Activated gamma-delta T cell treated with anti-CD3 and anti-CD28 coated beads, Interleukin-2, amount 50 U/mL, for 16 hours (primary cell): ENCODE results near the gene LNPEP.

Experiments
- DNase-seq: peaks from one replicate; pipeline ENCODE4 v3.0.0-alpha.2; 2020; ENCODE audit warnings: low read depth

Gene LNPEP

DNA sequence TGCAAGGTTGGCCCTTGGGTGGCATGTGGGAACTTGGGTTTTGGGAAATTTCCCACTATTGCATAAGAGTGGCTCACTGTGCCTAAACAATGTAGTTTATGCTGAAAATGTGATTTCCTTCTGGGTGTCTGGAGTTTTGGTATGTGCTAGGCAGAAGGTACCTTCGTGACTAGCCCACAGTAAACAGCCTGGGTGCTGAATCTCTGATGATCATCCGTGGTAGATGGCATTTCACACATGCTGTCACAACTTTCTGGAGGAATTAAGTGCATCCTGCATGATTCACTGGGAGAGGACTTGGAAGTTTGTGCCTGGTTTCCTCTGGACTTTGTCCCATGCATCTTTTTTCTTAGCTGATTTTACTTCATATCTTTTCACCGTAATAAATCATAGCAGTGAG is 64.5 kb downstream of the LNPEP start:
- no peak for DNase-seq

DNA sequence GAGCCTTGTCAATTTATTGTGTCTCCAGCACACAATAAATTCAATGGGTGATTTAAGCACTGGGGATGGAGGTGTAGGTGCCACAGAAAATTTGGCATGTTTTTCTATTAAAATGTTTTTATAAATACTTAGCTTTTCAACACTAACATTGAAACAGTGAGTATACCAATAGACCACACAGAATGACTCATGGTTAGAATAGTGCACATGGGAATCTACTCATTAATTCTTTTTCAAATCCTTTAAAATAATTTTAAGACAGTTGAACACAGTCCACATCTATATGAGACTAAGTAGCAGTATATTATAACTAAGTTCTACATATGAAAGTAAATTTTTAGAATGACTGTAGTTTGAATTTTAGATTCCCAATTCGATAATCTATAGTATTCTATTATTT is 67.1 kb downstream of the LNPEP start:
- DNase-seq = no peak

DNA sequence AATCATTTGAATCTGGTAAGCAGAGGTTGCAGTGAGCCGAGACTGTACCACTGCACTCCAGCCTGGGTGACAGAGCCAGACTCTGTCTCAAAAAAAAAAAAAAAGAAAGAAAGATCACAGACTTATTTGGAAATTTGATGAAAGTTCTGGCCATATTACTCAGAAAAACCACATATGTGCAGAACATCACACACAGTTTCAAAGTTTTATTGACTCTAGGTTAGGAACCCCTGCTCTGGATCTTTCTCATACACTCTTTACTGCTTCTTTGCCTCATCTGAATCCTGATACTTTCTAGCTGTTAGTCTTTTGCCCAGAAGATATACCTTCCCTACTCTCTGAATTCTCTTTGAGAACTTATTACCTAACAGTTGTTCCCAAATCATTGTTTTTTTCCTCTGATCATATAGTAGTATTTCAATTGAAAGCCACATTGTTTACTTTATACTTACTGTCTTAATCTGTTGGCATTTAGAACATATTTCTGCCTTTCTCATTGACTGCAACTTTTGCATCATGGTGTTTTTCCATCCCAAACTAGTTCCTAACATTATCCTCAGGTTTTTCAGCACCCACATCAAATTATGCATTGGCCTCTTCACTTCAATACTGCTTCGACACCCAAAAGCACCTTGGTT is 68.7 kb downstream of the LNPEP start:
- DNase-seq = no peak

DNA sequence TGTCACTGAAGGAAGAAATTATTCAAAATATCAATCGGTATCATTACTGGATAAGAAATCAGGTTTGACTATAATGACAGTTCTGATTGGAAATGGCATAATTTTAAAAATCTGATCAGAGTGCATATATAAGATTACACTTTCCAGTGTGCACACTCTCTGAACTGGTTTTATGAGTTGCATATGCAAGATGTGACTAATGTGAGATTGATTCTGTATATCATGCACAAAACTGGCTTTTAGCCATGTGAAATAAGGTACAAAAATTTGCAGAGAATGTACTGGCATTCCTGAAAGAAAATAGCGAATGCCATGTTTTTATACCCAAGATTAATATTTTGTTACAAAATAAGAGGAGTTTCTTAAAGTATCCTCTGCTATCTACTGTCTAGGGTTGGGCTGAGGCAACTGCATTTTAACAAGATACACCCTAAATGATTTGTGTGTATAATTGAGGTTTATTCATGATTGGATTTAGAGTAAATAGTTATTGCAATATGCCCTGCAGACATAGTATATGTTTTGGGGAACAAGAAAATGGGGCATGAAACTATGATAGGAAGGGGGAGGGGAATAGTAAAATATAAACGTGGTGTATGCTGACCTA is 70.7 kb downstream of the LNPEP start:
- DNase-seq = no peak

DNA sequence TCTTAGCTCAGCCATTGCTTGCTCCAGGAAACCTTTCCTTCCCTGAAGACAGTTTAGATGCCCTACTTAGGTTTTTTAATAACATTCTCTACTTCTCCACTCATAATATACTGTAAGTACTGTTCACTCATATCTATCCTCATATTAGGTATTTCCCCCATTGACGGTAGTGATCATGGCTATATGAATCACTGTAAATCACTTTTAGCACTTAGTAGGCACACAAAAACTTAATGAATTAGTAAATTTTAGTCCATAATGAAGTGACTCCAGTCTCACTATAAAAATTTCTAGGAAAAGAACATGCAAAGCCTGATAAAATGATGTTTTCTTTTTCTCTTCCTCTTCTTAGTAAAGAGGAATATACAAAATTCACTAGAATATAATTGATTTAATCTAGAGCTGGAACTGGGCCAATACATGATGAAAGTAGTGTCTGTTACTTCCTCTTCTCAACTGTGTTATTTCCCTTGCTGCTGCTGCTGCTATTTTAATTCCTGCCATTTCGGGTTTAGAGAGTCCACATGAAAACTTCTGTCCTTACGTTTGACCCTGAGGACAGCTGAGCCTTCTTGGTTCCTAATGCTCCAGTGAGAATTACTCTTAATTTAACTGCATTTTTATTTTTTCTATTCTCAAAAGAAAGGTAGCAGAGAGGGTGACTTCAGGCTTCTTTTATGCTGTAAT is 73.5 kb downstream of the LNPEP start:
- DNase-seq = no peak

DNA sequence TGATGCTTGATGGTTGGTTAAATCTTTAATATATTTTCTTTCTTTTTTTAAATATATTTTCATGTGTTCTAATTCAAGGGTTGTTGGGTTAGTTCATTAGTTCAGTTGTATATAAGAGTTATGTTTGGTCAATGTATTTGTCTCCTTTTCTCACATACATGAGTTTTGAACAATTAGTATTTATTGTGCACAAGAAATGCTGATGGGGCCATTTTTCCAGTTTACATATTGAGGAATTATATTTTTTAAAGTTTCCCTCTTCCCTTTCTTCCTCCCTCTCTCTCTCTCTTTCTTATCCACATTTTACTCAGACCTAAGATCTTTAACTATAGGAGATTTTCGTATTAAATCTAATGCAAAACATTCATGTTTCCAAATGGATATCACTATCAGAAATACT is 74.0 kb downstream of the LNPEP start:
- DNase-seq = no peak

DNA sequence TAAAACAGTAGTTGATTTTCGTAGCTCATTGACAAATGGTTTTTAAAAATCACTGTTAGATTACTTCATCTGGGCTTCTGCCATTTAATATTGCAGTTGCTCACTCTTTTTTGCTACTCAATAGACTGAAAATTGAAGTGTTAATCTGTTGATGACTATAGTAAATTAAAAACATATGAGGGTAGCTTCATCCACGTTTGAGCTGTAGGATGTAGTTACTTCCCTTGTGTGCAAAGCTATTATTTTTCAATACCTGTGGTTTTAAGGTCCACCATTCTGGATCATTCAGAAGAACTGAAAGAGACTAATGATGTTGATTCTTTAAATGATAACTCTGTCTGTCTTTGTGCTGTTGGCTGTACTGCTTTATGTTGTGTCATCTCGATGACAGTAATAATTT is 74.7 kb downstream of the LNPEP start:
- no peak for DNase-seq

DNA sequence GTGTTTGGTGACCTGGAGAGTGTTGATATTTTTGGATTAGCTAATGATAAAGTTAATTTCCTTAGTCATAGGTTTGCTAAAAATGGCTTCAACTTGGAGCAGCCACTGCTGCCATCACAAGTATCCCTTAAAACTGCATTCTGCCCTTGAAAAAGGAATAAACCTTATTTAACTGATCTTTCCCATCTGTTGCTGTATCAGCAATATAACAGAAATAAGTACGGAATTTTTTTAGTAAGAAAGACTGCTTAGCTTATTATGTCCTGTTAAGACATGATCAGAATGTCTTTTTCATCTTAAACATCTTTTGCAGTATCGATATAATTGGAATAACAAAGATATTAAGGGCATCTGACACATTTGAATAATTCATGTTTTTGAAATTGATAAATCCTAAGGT is 75.7 kb downstream of the LNPEP start:
- DNase-seq = no peak

DNA sequence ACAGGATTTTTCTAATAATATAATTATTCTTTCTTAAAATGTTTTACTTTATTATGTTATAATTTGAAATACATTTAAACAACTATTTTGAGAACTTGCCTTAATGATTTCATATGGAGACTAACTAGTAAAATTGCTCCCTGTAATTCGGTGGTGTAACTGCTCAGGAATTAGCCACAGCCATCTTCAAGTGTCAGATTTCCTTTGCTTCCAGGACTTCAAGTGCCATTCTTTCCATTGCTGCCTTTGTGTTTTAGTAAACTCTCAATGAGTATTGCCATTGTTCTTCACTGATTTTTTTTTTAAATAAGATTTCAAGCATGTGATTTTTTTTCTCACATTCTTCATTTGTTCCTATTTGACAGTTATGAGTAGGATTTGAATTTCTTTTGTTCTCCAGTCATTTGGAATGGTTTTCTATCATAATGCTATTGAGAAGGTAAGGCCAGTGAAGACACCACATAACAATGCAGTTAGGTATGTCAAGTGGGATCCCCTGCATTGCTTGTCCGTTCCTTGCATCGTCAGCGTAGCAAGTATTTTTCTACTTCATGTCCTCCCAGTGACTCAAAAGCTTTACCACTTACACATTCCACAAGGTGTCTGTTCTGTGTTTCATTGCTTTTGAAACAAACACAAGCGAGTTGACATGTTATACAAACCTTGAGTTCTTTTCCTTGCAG is 83.7 kb downstream of the LNPEP start:
- DNase-seq = no peak

DNA sequence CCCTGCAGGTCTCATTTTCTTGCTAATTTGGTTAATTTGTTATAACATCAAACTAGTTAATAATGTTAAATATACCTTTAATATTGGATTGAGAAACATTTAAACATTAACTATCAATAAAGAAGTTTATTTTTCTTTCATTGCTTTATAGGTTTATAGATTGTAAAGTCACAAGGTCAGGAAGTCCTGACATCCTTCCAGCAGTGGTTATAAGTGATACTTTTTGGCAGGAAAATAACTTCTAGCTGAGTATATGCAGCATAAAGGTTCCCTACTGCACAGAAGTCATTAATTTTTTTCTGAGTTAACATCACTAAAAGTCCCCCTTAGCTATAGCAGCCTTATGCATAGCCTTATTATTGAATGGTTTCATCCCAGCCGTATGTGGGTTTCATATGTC is 85.5 kb downstream of the LNPEP start:
- DNase-seq = no peak

DNA sequence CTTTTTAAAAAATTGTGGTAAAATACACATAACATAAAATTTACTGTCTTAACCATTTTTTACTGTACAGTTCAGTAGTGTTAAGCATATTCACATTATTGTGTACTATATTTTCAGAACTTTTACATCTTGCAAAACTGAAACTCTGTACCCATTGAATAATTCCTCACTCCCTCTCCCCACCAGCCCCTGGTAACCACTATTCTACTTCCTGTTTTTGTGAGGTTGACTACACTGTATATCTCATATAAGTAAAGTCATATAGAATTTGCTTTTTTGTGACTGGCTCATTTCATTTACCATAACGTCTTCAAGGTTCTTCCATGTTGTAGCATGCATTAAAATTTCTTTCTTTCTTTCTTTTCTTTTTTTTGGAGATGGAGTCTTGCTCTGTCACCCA is 87.0 kb downstream of the LNPEP start:
- no peak for DNase-seq

DNA sequence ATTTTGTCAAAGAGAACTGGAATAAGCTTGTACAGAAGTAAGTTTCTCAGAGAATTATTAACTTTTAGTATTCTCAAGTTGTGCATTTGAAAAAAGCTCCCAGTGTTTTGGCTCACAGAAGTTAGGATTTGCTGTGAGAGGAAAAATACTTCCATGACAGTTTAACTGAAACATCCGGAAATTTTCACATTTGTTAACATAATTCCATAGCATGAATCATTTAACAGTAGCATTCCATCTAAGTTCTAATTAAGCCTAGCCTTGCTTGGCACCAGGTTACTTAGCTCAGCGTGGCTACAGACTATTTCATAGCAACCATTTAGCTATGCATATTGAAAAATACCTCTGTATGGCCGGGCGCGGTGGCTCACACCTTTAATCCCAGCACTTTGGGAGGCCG is 90.8 kb downstream of the LNPEP start:
- no peak for DNase-seq

DNA sequence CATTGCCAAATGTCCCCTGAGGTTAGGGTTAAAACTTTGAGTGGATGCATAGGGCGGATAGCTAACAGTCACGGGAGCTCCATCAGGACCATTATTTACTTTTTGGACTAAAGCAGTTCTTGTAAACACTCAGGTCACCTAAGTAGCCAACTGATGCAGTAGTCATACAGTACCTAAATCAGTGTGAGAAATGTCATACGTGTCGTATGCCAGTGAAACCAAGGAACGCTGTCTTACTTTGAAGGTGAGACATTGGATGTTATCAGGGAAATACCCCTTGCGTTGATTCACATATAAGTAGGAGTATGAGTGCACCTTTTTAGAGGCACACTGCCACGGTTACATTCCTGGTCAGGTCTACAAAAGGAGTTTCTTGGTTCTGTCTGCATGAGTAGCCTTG is 101.9 kb downstream of the LNPEP start:
- no peak for DNase-seq

DNA sequence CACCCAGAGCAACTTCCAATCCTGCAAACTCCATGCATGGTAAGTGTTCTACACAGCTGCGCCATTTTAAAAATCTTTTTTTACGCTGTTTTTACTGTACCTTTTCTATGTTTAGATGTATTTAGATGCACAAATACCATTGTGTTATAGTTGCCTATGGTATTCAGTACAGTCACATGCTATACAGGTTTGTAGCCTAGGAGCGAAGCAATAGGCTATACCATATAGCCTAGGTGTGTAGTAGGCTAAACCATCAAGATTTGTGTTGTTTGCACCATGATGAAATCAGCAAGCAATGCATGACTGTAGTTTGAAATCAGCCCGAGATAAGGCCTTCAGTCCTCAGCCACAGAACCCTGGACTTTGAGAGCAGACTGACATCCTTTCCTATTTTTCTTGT is 105.4 kb downstream of the LNPEP start:
- no peak for DNase-seq

DNA sequence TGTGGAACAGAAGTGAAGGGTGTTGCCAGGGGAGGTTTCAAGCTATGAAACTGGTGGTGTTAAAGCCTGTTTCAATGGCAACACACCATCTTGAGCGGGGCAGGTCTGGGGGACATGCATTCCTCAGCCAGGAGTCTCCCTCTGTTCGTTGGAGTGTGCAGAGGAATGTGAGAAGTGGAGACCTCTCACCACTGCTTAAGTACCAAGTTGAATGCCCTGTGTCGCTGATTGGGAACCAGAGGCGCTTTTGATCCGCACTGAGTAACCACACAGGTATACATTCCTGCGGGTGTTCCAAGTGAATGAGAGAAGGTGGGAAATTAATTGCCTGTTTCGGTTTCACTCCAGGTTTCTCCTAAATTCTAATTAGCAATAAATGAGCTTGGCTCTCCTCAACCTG is 107.1 kb downstream of the LNPEP start:
- no peak for DNase-seq

DNA sequence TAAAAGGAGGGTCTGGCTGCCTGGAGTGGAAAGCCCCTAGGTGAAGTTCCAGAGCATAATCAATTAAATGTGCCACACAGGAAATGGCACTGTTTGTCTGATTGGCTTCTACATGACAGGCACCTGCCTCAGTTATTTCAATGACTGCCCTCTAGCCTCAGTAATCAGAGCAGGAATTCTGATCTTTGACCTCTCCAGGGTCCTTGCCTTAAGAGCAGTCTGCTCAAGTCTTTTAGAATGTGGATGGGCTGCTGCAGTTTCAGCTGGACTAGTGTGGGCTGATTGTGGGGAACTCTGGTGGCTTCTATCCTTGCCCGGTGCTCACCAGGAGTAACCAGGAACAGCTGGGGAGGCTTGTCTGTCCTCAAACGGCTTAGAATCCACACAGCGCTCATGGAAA is 107.6 kb downstream of the LNPEP start:
- no peak for DNase-seq

DNA sequence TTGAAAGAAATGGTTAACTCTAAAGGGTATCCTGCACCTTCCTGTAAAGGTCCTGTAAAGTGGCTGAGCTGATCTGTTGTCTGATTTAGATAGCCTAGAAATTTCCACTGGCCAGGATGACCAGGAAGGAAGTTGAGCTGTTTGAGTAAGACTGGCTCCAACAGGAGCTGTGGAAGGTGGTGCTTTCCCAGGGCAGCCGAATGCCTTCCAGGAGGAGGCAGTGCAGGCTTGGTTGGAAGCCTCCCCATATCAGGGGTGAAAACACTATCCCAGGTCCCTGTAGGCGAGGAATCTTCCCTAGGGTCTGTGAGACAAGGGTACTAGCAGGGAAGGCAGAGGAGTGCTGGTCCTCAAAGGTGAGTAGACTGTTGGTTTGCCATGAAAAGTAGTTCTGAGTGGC is 108.2 kb downstream of the LNPEP start:
- DNase-seq = no peak

DNA sequence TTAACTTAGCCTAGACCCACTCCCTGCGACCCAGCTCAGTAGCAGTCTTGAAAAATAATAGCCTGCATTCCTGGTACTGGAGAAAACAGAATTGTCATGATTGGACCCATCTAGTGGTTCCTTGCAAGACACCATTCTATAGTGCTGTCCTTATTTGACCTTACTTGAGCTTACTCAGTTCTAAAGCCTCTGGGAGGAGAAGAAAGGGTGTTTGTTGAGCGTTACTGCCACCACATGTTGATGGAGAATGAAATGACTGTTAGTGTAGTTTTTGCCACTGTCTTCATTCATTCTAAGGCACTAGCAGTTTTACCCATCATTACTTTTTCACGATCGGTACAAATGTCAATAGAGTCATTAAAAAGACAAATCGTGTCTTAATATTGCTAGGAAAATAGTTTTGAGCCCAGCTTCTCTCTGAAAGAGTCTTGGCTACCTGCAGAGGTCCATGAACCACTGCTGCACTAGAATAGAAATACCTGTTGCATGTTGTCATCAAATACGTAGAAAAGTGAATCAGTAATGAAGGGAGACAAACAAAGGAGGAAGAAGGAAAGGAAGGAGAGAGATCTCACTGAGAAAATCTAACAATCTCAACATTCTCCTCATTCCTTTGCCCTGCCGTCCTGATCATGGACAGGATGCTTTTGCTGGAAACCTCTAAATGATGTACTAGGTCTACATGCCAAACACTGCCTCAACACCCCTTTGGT is 110.5 kb downstream of the LNPEP start:
- DNase-seq = no peak

DNA sequence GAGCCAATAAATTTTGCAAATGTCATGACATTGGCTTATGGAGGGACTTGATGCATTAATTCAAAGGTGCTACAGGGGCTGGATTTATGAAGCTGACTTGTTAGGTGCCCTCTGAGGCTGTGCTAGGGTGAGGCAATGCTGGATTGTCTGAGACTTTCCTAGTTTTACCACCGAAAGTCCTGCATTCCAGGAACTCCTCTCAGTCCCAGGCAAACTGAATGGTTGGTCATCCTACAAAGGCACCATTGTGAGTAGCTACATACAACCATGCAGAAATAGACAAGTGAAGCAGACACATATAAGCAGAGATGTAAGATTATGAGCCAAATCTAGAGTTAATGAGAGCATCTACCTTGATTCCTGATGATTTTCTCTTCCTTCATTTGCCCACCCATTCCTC is 111.2 kb downstream of the LNPEP start:
- no peak for DNase-seq

DNA sequence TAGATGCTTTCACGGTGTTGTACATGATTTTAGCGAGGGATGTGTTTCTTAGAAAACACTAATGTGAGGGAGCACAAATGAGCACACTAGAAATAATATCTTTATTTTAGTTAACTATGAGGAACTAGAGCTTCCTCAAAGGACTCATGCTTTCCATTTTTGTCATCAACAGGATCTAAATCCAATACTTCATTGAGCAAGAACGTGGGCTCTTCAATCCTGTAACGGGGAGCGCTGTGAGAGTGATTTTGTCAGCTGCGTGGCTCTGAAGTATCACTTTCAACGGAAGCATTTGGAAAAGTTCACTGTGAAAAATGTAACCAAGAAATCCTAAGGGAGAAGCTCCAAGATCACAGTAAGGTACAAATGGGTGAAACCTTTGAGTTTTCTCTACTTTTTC is 113.3 kb downstream of the LNPEP start:
- no peak for DNase-seq

DNA sequence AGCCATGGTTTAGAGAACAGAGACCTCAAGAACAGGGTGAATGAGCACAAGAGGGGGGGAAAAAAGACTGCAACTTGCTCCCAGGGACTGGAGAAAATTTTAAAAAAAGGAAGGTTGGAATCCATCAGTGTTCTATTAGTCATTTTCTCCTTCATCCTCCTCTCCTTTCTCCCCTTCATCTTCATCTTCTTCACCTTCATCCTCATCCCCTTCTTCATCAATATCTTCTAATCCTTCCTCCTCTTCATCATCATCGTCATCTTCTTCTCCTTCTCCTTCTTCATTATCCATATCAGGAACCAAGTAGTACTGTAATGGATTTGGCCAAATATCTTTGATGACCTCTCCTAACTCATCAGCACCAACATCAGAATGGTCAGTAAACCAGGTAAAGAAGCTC is 120.4 kb downstream of the LNPEP start:
- no peak for DNase-seq

DNA sequence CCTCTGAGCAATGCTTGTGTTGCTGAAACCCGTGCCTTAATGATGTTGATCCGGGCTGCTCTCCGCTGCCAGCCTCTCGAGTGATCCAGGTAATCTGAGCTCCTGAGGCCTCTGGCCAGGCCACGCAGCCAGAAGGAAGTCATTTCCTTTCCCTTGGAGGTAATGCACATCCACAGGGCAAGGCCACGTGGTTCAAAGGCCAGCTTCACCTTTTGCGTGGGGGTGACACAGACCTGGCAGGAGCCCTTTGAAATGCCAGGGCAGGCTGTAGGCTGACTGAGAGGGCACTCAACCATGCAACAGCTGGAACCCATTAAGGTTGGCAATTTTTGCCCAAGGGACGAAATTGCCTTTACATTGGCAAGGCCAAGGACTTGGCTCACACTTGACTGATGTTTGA is 126.2 kb downstream of the LNPEP start:
- no peak for DNase-seq

DNA sequence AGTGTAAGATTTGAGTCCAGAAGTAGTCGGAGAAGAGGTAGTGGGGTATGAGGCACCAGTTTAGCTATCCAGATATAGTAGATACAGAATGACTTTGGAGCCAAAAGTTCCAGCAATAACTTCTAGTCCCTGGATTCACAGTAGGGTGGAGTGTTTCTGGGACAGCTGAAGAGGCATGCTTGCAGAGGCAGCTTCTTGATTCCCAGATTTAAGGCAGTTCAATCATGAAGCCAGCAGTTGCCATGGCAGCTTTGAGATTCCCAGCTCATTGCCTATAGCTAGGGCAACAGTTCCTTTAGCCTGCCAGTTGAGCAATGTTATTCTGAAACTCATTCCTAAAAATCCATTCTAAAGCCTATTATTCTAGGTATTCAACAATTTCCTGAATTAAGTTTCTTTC is 127.4 kb downstream of the LNPEP start:
- DNase-seq = no peak
